GM10266 (cell line): ENCODE data around the gene CDIPT.

Experiments
- DNase-seq: peaks from one replicate; pipeline ENCODE4 v3.0.0; 2012; ENCODE audit errors: extremely low spot score
- CTCF ChIP-seq: IDR thresholded peaks from 2 replicates; pipeline ENCODE4 v1.5.1; 2012; ENCODE audit warnings: mild to moderate bottlenecking, low read depth; ENCODE audit not compliant: control insufficient read depth, insufficient read depth; ENCODE audit errors: missing control alignments

CDIPT gene

GRCh38 chr16:29812754-29813643 lies 50.0 kb downstream of the CDIPT start:
- no peak for DNase-seq
- no peak for TF ChIP-seq CTCF

GRCh38 chr16:29811896-29812665 lies 50.9 kb downstream of the CDIPT start, which contains the start of gene PRRT2:
TSS of gene PRRT2 (plus strand) at chr16:29812193. CDS start at chr16:29813055, 862 bp downstream.
- TF ChIP-seq CTCF = no peak
- DNase-seq = peak; percentile 59

- TF ChIP-seq CTCF = no peak
- DNase-seq = peak; percentile 94
These were observed 51.7 kb downstream of the CDIPT start for GRCh38 chr16:29811170-29811895.

GRCh38 chr16:29810699-29811169 lies 52.3 kb downstream of the CDIPT start:
- DNase-seq = no peak
- TF ChIP-seq CTCF = no peak

- no peak for TF ChIP-seq CTCF
- no peak for DNase-seq
These were observed 53.0 kb downstream of the CDIPT start for GRCh38 chr16:29809850-29810698.

GRCh38 chr16:29809031-29809747 lies 53.8 kb downstream of the CDIPT start:
- no peak for TF ChIP-seq CTCF
- no peak for DNase-seq
